Transverse colon (tissue), 4 donors: Measurements from ENCODE around the gene RECQL. TPM values are rescaled to one million over a fixed set of nuclear protein-coding genes. Genes with fewer than 3 reads are reported as not detected.
"Not testable (repeated sequence)": the region's sequence is repeated elsewhere in the genome, so short reads cannot be mapped to it uniquely, and the experiment has no call there.

Source experiments
- DNase-seq: peaks from one replicate; pipeline ENCODE4 v3.0.0-alpha.2; 2019
- H3K27ac ChIP-seq, 4 donors: fragments of 200-600 bp; sonication (generic); 2 replicates each; pipeline ENCODE4 v1.5.1; 2016 to 2018; ENCODE audit warnings: inconsistent platforms in 4 of 4
- H3K27me3 ChIP-seq: fragments of 200-600 bp; sonication (generic); 2 replicates; pipeline ENCODE4 v1.5.1; 2017; ENCODE audit warnings: inconsistent platforms
- H3K36me3 ChIP-seq, 4 donors: fragments of 200-600 bp; sonication (generic); 2 replicates each; pipeline ENCODE4 v1.5.1; 2017 to 2019; ENCODE audit warnings: inconsistent platforms in 4 of 4
- H3K4me1 ChIP-seq, 4 donors: fragments of 200-600 bp; sonication (generic); 2 replicates each; pipeline ENCODE4 v1.5.1; 2017 to 2020; ENCODE audit warnings: inconsistent platforms in 4 of 4
- H3K4me3 ChIP-seq, 4 donors: fragments of 200-600 bp; sonication (generic); 1 replicate in 1 of 4; 2 replicates in 3 of 4; pipeline versions ENCODE4 v1.5.1 to v1.6.1; 2017 to 2019; ENCODE audit warnings: inconsistent platforms in 4 of 4
- H3K9me3 ChIP-seq, 2 donors: fragments of 200-600 bp; sonication (generic); 2 replicates each; pipeline ENCODE4 v1.5.1; 2017 to 2019; ENCODE audit warnings: inconsistent platforms in 2 of 2
- CTCF ChIP-seq, 5 experiments: fragments of 200-600 bp in 3 of 5; fragments of 450-650 bp in 2 of 5; sonication (generic) in 3 of 5; IDR thresholded peaks; 1 replicate in 2 of 5; 2 replicates in 3 of 5; pipeline ENCODE4 v1.5.1; 2016 to 2017; ENCODE audit warnings: antibody characterized with exemption in 5 of 5, inconsistent platforms in 3 of 5, mild to moderate bottlenecking in 2 of 5, moderate library complexity in 1 of 5
- EP300 ChIP-seq: sonication (generic); formaldehyde crosslinking; IDR thresholded peaks from one replicate; pipeline ENCODE4 v1.6.1; 2017; ENCODE audit warnings: antibody characterized with exemption, low read depth
- POLR2A ChIP-seq: fragments of 450-650 bp; IDR thresholded peaks from one replicate; pipeline ENCODE4 v1.6.1; 2016; ENCODE audit warnings: antibody characterized with exemption, mild to moderate bottlenecking, moderate library complexity
- POLR2AphosphoS5 ChIP-seq, 3 donors: sonication (generic); formaldehyde crosslinking; IDR thresholded peaks; one replicate each; pipeline ENCODE4 v1.6.1; 2016; ENCODE audit warnings: antibody characterized with exemption in 3 of 3
- WGBS, 2 donors: methylation state at CpG; one replicate each; pipeline ENCODE4 v1.1.5; 2018; ENCODE audit warnings: low coverage in 1 of 2; 5-methylcytosine and 5-hydroxymethylcytosine counted together
- in situ Hi-C, 4 donors: fragments of 200-750 bp; cut with MboI; loops; one replicate each; pipeline versions ENCODE4 v1.15.0 to v1.15.1; 2017; ENCODE audit warnings: low sequenced_read_pairs in 3 of 4, low pct_ligation_motif_present in 1 of 4, low pct_unique_long_range_greater_than_20kb in 1 of 4
- intact Hi-C: fragments of 100-400 bp; cut with DNase I; formaldehyde crosslinking; loops from one replicate; pipeline ENCODE4 v1.15.1; 2023; ENCODE audit warnings: low total_unique reads
- total RNA-seq, 4 donors: library from RNA; depleted of rRNA; stranded (reverse); fragments of >200 nt; gene quantifications; one replicate each; pipeline ENCODE4 v1.1.0, GENCODE V29; 2016

RECQL gene
- total RNA-seq, 4 donors from 2014 or later, result 2.2 to 32.0 (median 13.5) TPM

GRCh38 chr12:21472197-21472823 is 29.1 kb downstream of the RECQL start:
- in situ Hi-C loops, result no loop called here
- TF ChIP-seq POLR2A (no peak), POLR2AphosphoS5 (IDR thresholded peaks at IDR 0.05) (no peak), EP300 (no peak), CTCF (IDR thresholded peaks at IDR 0.05) (no peak)

GRCh38 chr12:21471294-21471693 is 30.1 kb downstream of the RECQL start:
- in situ Hi-C loops, result no loop called here
- TF ChIP-seq CTCF (IDR thresholded peaks at IDR 0.05), result no peak
- no peak for TF ChIP-seq EP300
- TF ChIP-seq POLR2A, result no peak
- no peak for TF ChIP-seq POLR2AphosphoS5 (IDR thresholded peaks at IDR 0.05)
- intact Hi-C loops, result no loop called here
- Histone ChIP-seq H3K9me3 (no peaks in the 10 kb centered on the region), H3K4me1 (no peaks in the 10 kb centered on the region), H3K36me3 (peaks cover 0 to 50% (median 11%) of the 10 kb centered on the region in 4 donors), H3K27ac (no peak overlapping the region), H3K27me3 (no peaks in the 10 kb centered on the region), H3K4me3 (no peak overlapping the region)
- DNase-seq, result no peak
- WGBS, 2 donors, result 69 to 73% methylated on average over 2 of the region's 2 CpGs

More at GRCh38 chr12:21472197-21472823, 29.1 kb downstream of the RECQL start:
- Histone ChIP-seq H3K4me3 (no peak overlapping the region), H3K9me3 (no peaks in the 10 kb centered on the region), H3K36me3 (peaks cover 0 to 45% (median 16%) of the 10 kb centered on the region in 4 donors), H3K27ac (no peak overlapping the region), H3K27me3 (no peaks in the 10 kb centered on the region), H3K4me1 (no peaks in the 10 kb centered on the region)
- intact Hi-C loops, result no loop called here
- no peak for DNase-seq
- WGBS, 2 donors, result 92 to 94% methylated on average over 7 of the region's 7 CpGs

GRCh38 chr12:21467334-21467733 is 34.1 kb downstream of the RECQL start:
- H3K27me3 ChIP-seq, DNase-seq, intact Hi-C loops, in situ Hi-C loops, H3K4me1 ChIP-seq, H3K4me3 ChIP-seq, H3K9me3 ChIP-seq, H3K27ac ChIP-seq: not testable (repeated sequence)
- WGBS, 2 donors, result 85% methylated on average over 2 of the region's 2 CpGs
- H3K36me3 ChIP-seq, result peaks cover 0 to 45% (median 15%) of the 10 kb centered on the region in 4 donors

- H3K4me1 ChIP-seq, result no peaks in the 10 kb centered on the region
- H3K36me3 ChIP-seq, result peaks cover 0 to 56% (median 27%) of the 10 kb centered on the region in 4 donors
- no peak for DNase-seq
- in situ Hi-C loops (no loop called here), intact Hi-C loops (no loop called here)
- no peak for TF ChIP-seq CTCF (IDR thresholded peaks at IDR 0.05)
- TF ChIP-seq EP300, result no peak
- H3K4me3 ChIP-seq, result no peak overlapping the region
- no peaks in the 10 kb centered on the region for H3K27me3 ChIP-seq
- H3K27ac ChIP-seq, result no peak overlapping the region
- no peaks in the 10 kb centered on the region for H3K9me3 ChIP-seq
- WGBS, 2 donors, result 86 to 89% methylated on average over 2 of the region's 2 CpGs
Observed at GRCh38 chr12:21459474-21459873, 42.0 kb downstream of the RECQL start.

- TF ChIP-seq EP300, result no peak
- no peak for TF ChIP-seq POLR2A
- TF ChIP-seq CTCF (IDR thresholded peaks at IDR 0.05), result no peak
- no peak for TF ChIP-seq POLR2AphosphoS5 (IDR thresholded peaks at IDR 0.05)
- Histone ChIP-seq H3K9me3 (no peaks in the 10 kb centered on the region), H3K27ac (no peak overlapping the region), H3K4me3 (no peak overlapping the region), H3K36me3 (peaks cover 0 to 31% (median 12%) of the 10 kb centered on the region in 4 donors), H3K4me1 (no peaks in the 10 kb centered on the region), H3K27me3 (no peaks in the 10 kb centered on the region)
- no peak for DNase-seq
- in situ Hi-C loops, result no loop called here
- 52 to 58% methylated on average over 4 to 7 of the region's 7 CpGs for WGBS, 2 donors
- intact Hi-C loops, result no loop called here
Observed at GRCh38 chr12:21456291-21456780, 45.1 kb downstream of the RECQL start.
